Testis (tissue), 2 donors: ENCODE results near the gene TOX3.

Experiments
- POLR2A ChIP-seq: fragments of 450-650 bp; IDR thresholded peaks from one replicate; pipeline ENCODE4 v1.6.1; 2017; ENCODE audit warnings: antibody characterized with exemption, mild to moderate bottlenecking, moderate library complexity
- TF ChIP-seq, protein P1 (sequence below), 3 experiments: fragments of 450-650 bp in 2 of 3; fragments of 200-600 bp in 1 of 3; sonication (generic) in 1 of 3; IDR thresholded peaks; one replicate each; pipeline ENCODE4 v1.5.1; 2016 to 2019; ENCODE audit warnings: antibody characterized with exemption in 3 of 3, mild to moderate bottlenecking in 2 of 3, moderate library complexity in 1 of 3

DNA sequence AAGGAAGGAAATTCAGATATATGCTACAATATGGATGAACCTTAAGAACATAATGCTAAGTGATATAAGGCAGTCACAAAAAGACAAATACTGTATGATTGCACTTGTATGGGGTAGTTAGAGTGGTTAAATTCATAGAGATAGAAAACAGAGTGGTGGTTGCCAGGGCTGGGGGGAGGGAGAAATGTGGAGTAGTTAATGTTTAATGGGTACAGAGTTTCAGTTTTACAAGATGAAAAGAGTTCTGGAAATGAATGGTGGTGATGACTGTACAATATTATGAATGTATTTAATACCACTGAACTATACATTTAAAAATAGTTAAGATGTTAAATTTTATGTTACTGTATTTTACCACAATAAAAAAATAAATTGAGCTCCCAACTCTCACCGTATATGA, 157.9 kb downstream of the TOX3 start:
- TF ChIP-seq, protein P1, sequence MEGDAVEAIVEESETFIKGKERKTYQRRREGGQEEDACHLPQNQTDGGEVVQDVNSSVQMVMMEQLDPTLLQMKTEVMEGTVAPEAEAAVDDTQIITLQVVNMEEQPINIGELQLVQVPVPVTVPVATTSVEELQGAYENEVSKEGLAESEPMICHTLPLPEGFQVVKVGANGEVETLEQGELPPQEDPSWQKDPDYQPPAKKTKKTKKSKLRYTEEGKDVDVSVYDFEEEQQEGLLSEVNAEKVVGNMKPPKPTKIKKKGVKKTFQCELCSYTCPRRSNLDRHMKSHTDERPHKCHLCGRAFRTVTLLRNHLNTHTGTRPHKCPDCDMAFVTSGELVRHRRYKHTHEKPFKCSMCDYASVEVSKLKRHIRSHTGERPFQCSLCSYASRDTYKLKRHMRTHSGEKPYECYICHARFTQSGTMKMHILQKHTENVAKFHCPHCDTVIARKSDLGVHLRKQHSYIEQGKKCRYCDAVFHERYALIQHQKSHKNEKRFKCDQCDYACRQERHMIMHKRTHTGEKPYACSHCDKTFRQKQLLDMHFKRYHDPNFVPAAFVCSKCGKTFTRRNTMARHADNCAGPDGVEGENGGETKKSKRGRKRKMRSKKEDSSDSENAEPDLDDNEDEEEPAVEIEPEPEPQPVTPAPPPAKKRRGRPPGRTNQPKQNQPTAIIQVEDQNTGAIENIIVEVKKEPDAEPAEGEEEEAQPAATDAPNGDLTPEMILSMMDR (IDR thresholded peaks at IDR 0.05), result no peak
- no peak for TF ChIP-seq POLR2A
